H9 (cell line): ENCODE results near the gene SATB1. TPM values are rescaled to one million over a fixed set of nuclear protein-coding genes. Genes with fewer than 3 reads are reported as not detected.

Source experiments
- DNase-seq: peaks from one replicate; pipeline ENCODE4 v3.0.0-alpha.2; 2017
- H2AFZ ChIP-seq: one replicate; pipeline ENCODE4 v1.6.1; 2013; ENCODE audit warnings: mild to moderate bottlenecking, low read length, control low read depth, moderate library complexity
- H2AK5ac ChIP-seq: 2 replicates; pipeline ENCODE4 v1.6.1; 2013; ENCODE audit warnings: low read length, control low read depth, mixed read lengths; ENCODE audit not compliant: insufficient read length
- H2BK120ac ChIP-seq: one replicate; pipeline ENCODE4 v1.6.1; 2013; ENCODE audit warnings: low read depth, mild to moderate bottlenecking, low read length, control low read depth, inconsistent platforms; ENCODE audit not compliant: poor library complexity, severe bottlenecking
- H2BK12ac ChIP-seq: 2 replicates; pipeline ENCODE4 v1.6.1; 2013; ENCODE audit warnings: low read length, control low read depth, mixed read lengths, low read depth; ENCODE audit not compliant: insufficient read length
- H2BK15ac ChIP-seq: 2 replicates; pipeline ENCODE4 v1.6.1; 2013; ENCODE audit warnings: low read depth, low read length, control low read depth
- H2BK20ac ChIP-seq: one replicate; pipeline ENCODE4 v1.6.1; 2013; ENCODE audit warnings: low read depth, mild to moderate bottlenecking, low read length, control low read depth, inconsistent platforms; ENCODE audit not compliant: poor library complexity, severe bottlenecking
- H2BK5ac ChIP-seq: 2 replicates; pipeline ENCODE4 v1.6.1; 2013; ENCODE audit warnings: low read length, control low read depth, mixed read lengths; ENCODE audit not compliant: insufficient read length
- H3K14ac ChIP-seq: 2 replicates; pipeline ENCODE4 v1.6.1; 2013; ENCODE audit warnings: low read length, control low read depth; ENCODE audit not compliant: insufficient read depth
- H3K18ac ChIP-seq: 2 replicates; pipeline ENCODE4 v1.6.1; 2013; ENCODE audit warnings: low read depth, mild to moderate bottlenecking, mixed read lengths, low read length, control low read depth; ENCODE audit not compliant: insufficient read length
- H3K23ac ChIP-seq: 2 replicates; pipeline ENCODE4 v1.6.1; 2013; ENCODE audit warnings: low read length, control low read depth, mixed read lengths, low read depth; ENCODE audit not compliant: insufficient read length
- H3K23me2 ChIP-seq: 2 replicates; pipeline ENCODE4 v1.6.1; 2013; ENCODE audit warnings: low read depth, mild to moderate bottlenecking, mixed read lengths, low read length, control low read depth; ENCODE audit not compliant: insufficient read length, poor library complexity, severe bottlenecking
- H3K27ac ChIP-seq: 2 replicates; pipeline ENCODE4 v1.5.1; 2013; ENCODE audit warnings: low read length, control low read depth, mixed read lengths, low read depth; ENCODE audit not compliant: insufficient read length
- H3K27me3 ChIP-seq: 2 replicates; pipeline ENCODE4 v1.6.1; 2013; ENCODE audit warnings: low read length, control low read depth, inconsistent platforms; ENCODE audit not compliant: insufficient read depth
- H3K4ac ChIP-seq: 2 replicates; pipeline ENCODE4 v1.6.1; 2013; ENCODE audit warnings: low read depth, mild to moderate bottlenecking, control low read depth, inconsistent platforms, low read length, moderate library complexity
- H3K4me1 ChIP-seq: 2 replicates; pipeline ENCODE4 v1.6.1; 2013; ENCODE audit warnings: low read length, control low read depth, inconsistent platforms; ENCODE audit not compliant: insufficient read depth
- H3K4me2 ChIP-seq: 2 replicates; pipeline ENCODE4 v1.6.1; 2013; ENCODE audit warnings: low read length, control low read depth, mixed read lengths; ENCODE audit not compliant: insufficient read length, insufficient read depth
- H3K56ac ChIP-seq: 2 replicates; pipeline ENCODE4 v1.6.1; 2013; ENCODE audit warnings: low read depth, mild to moderate bottlenecking, mixed read lengths, low read length, control low read depth; ENCODE audit not compliant: insufficient read length
- H3K79me1 ChIP-seq: 2 replicates; pipeline ENCODE4 v1.6.1; 2013; ENCODE audit warnings: low read depth, mild to moderate bottlenecking, moderate library complexity, low read length, control low read depth, inconsistent platforms; ENCODE audit not compliant: insufficient read depth, poor library complexity, severe bottlenecking
- H3K79me2 ChIP-seq: 2 replicates; pipeline ENCODE4 v1.6.1; 2013; ENCODE audit warnings: low read length, control low read depth, inconsistent platforms; ENCODE audit not compliant: insufficient read depth
- H3K9ac ChIP-seq: 2 replicates; pipeline ENCODE4 v1.6.1; 2013; ENCODE audit warnings: low read length, control low read depth, mixed read lengths; ENCODE audit not compliant: insufficient read length; ENCODE audit errors: extremely low read depth
- H3K9me3 ChIP-seq: one replicate; pipeline ENCODE4 v1.6.1; 2013; ENCODE audit warnings: low read depth, low read length, inconsistent platforms; ENCODE audit not compliant: control insufficient read depth
- H3T11ph ChIP-seq: one replicate; pipeline ENCODE4 v1.6.1; 2013; ENCODE audit warnings: mild to moderate bottlenecking, low read length, control low read depth, inconsistent platforms
- H4K20me1 ChIP-seq: one replicate; pipeline ENCODE4 v1.6.1; 2013; ENCODE audit not compliant: control insufficient read depth, insufficient read length, insufficient read depth
- H4K5ac ChIP-seq: 2 replicates; pipeline ENCODE4 v1.6.1; 2013; ENCODE audit warnings: low read depth, mild to moderate bottlenecking, mixed read lengths, low read length, control low read depth; ENCODE audit not compliant: insufficient read length
- H4K8ac ChIP-seq: replicated peaks from 2 replicates; pipeline ENCODE4 v1.6.1; 2013; ENCODE audit warnings: low read length, control low read depth, mixed read lengths, low read depth; ENCODE audit not compliant: insufficient read length
- H4K91ac ChIP-seq: 2 replicates; pipeline ENCODE4 v1.6.1; 2013; ENCODE audit warnings: low read depth, mild to moderate bottlenecking, moderate library complexity, mixed read lengths, low read length, control low read depth; ENCODE audit not compliant: insufficient read length
- H3K27ac Mint-ChIP-seq, 3 experiments: 2 replicates in 2 of 3; 3 replicates in 1 of 3; pipeline ENCODE4 v1.8.0; 2020 to 2021; ENCODE audit warnings: mixed read lengths in 3 of 3, mild to moderate bottlenecking in 1 of 3, moderate library complexity in 1 of 3
- H3K27me3 Mint-ChIP-seq: 2 replicates; pipeline ENCODE4 v1.8.0; 2021; ENCODE audit warnings: low read depth, mild to moderate bottlenecking, moderate library complexity, mixed read lengths
- H3K36me3 Mint-ChIP-seq, 3 experiments: 2 replicates in 2 of 3; 3 replicates in 1 of 3; pipeline ENCODE4 v1.8.0; 2020 to 2021; ENCODE audit warnings: low read depth in 3 of 3, mixed read lengths in 3 of 3; ENCODE audit not compliant: insufficient read depth in 1 of 3
- H3K4me1 Mint-ChIP-seq, 2 experiments: 2 replicates each; pipeline ENCODE4 v1.8.0; 2020; ENCODE audit warnings: mixed read lengths in 2 of 2
- H3K4me3 Mint-ChIP-seq, 2 experiments: 2 replicates in 1 of 2; 3 replicates in 1 of 2; pipeline ENCODE4 v1.8.0; 2020 to 2021; ENCODE audit warnings: mild to moderate bottlenecking in 2 of 2, mixed read lengths in 2 of 2, moderate library complexity in 1 of 2
- H3K9me3 Mint-ChIP-seq, 2 experiments: 2 replicates in 1 of 2; 3 replicates in 1 of 2; pipeline ENCODE4 v1.8.0; 2020; ENCODE audit warnings: mild to moderate bottlenecking in 2 of 2, mixed read lengths in 2 of 2, moderate library complexity in 1 of 2
- WGBS: extraction: QIAGEN DNeasy Blood & Tissue Kit; methylation state at CpG from one replicate; pipeline ENCODE4 v1.1.7; 2013; ENCODE audit warnings: missing lambda C conversion rate, low lambda C conversion rate, mixed read lengths; ENCODE audit not compliant: insufficient read length; ENCODE audit errors: extremely low coverage; 5-methylcytosine and 5-hydroxymethylcytosine counted together
- total RNA-seq: library from RNA; stranded (reverse); gene quantifications from 2 replicates; pipeline ENCODE4 v1.2.1, GENCODE V29; 2021
- TF ChIP-seq, protein P1 (sequence below): fragments of 200-600 bp; sonication (generic); conservative IDR thresholded peaks from 3 replicates; pipeline ENCODE4 v1.8.0; 2021; ENCODE audit warnings: antibody characterized with exemption, mild to moderate bottlenecking

SATB1 gene
- total RNA-seq, 1 experiment from 2014 or later = 30.7 TPM

DNA sequence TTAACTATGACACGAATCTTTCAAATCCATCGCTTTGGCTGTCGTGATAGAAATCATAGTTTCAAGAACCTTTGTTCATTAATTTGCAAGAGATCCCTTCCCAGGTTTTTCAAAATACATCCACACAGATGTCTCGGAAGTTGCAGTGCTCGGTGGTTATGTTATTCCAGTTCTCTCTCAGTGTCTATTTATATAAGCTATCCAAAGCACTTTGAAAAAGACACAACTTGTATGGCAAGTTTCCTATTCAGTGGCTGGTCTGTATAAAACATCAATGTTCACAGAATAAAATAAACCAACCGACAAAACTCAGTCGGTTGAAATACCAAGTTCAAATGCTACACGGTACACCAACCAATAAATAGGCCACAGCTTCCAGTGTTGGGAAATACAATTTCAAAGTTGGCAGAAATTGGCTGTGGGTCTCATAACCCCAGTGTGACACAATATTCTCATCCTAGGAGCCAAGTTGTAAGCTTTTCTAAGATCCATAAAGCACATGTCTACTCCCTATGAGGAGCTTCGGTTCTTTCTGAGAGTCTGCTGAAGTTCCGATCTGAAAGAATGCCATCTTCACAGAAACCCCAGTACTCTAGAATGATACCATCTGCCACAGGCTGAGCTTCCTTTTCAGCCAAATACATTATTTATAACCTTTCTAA lies 23.7 kb downstream of the SATB1 start:
- H3K4ac ChIP-seq = no peak overlapping the region
- no peak overlapping the region for H2AFZ ChIP-seq
- no peak overlapping the region for H2BK120ac ChIP-seq
- no peak for DNase-seq
- no peaks in the 10 kb centered on the region for H3K9me3 ChIP-seq
- H4K91ac ChIP-seq = no peak overlapping the region
- no peaks in the 10 kb centered on the region for H3K23me2 ChIP-seq
- H2BK5ac ChIP-seq = no peak overlapping the region
- H4K20me1 ChIP-seq = no peaks in the 10 kb centered on the region
- H3K4me2 ChIP-seq = no peak overlapping the region
- no peak overlapping the region for H2BK15ac ChIP-seq
- no peaks in the 10 kb centered on the region for H3K27me3 ChIP-seq
- no peaks in the 10 kb centered on the region for H3K4me1 Mint-ChIP-seq
- H4K8ac ChIP-seq = no peak overlapping the region
- no peak overlapping the region for H3T11ph ChIP-seq
- H3K27ac Mint-ChIP-seq = no peak overlapping the region; a peak in 1 of 7 replicates
- no peaks in the 10 kb centered on the region for H3K4me1 ChIP-seq
- H3K4me3 Mint-ChIP-seq = no peak overlapping the region
- no peaks in the 10 kb centered on the region for H3K27me3 Mint-ChIP-seq
- no peak overlapping the region for H3K9ac ChIP-seq
- no peaks in the 10 kb centered on the region for H3K79me1 ChIP-seq
- WGBS = no CpG with 5 or more reads among the region's 10 CpGs
- H3K18ac ChIP-seq = no peak overlapping the region
- peaks cover 0 to 4% (median 0%) of the 10 kb centered on the region in 3 experiments; a peak in 4 of 7 replicates for H3K36me3 Mint-ChIP-seq
- H3K9me3 Mint-ChIP-seq = no peaks in the 10 kb centered on the region
- no peak overlapping the region for H2BK20ac ChIP-seq
- H3K23ac ChIP-seq = no peak overlapping the region
- H3K79me2 ChIP-seq = no peaks in the 10 kb centered on the region
- no peak overlapping the region for H3K27ac ChIP-seq
- H3K56ac ChIP-seq = no peak overlapping the region
- no peak overlapping the region for H4K5ac ChIP-seq
- H2AK5ac ChIP-seq = no peak overlapping the region
- H3K14ac ChIP-seq = no peak overlapping the region
- no peak overlapping the region for H2BK12ac ChIP-seq
- TF ChIP-seq, protein P1, sequence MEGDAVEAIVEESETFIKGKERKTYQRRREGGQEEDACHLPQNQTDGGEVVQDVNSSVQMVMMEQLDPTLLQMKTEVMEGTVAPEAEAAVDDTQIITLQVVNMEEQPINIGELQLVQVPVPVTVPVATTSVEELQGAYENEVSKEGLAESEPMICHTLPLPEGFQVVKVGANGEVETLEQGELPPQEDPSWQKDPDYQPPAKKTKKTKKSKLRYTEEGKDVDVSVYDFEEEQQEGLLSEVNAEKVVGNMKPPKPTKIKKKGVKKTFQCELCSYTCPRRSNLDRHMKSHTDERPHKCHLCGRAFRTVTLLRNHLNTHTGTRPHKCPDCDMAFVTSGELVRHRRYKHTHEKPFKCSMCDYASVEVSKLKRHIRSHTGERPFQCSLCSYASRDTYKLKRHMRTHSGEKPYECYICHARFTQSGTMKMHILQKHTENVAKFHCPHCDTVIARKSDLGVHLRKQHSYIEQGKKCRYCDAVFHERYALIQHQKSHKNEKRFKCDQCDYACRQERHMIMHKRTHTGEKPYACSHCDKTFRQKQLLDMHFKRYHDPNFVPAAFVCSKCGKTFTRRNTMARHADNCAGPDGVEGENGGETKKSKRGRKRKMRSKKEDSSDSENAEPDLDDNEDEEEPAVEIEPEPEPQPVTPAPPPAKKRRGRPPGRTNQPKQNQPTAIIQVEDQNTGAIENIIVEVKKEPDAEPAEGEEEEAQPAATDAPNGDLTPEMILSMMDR = no peak
